Tibial nerve (tissue), 4 donors: ENCODE measurements around the gene DND1. TPM values are rescaled to one million over a fixed set of nuclear protein-coding genes. Genes with fewer than 3 reads are reported as not detected.
"Not testable (repeated sequence)": the region's sequence is repeated elsewhere in the genome, so short reads cannot be mapped to it uniquely, and the experiment has no call there.

Experiments used
- DNase-seq, 2 donors: peaks; one replicate each; pipeline ENCODE4 v3.0.0-alpha.2; 2019; ENCODE audit warnings: low spot score in 2 of 2
- H3K27ac ChIP-seq, 4 donors: fragments of 200-600 bp; sonication (generic) in 3 of 4; one replicate each; pipeline ENCODE4 v1.5.1; 2017 to 2019; ENCODE audit warnings: mild to moderate bottlenecking in 1 of 4
- H3K27me3 ChIP-seq, 2 donors: fragments of 200-600 bp; sonication (generic) in 1 of 2; one replicate each; pipeline versions ENCODE4 v1.5.1 to v1.6.0; 2017 to 2019
- H3K36me3 ChIP-seq, 3 donors: fragments of 200-600 bp; sonication (generic); one replicate each; pipeline ENCODE4 v1.5.1; 2018 to 2019
- H3K4me1 ChIP-seq, 4 donors: fragments of 200-600 bp; sonication (generic) in 3 of 4; one replicate each; pipeline ENCODE4 v1.5.1; 2017 to 2019
- H3K4me3 ChIP-seq, 4 donors: fragments of 200-600 bp; sonication (generic) in 3 of 4; one replicate each; pipeline ENCODE4 v1.5.1; 2017 to 2019; ENCODE audit warnings: mild to moderate bottlenecking in 1 of 4, moderate library complexity in 1 of 4
- H3K9me3 ChIP-seq, 4 donors: fragments of 200-600 bp; sonication (generic) in 3 of 4; one replicate each; pipeline ENCODE4 v1.5.1; 2017 to 2019
- CTCF ChIP-seq, 5 experiments: fragments of 200-600 bp in 3 of 5; fragments of 450-650 bp in 2 of 5; sonication (generic) in 3 of 5; IDR thresholded peaks; one replicate each; pipeline ENCODE4 v1.5.1; 2016 to 2019; ENCODE audit warnings: antibody characterized with exemption in 5 of 5, mild to moderate bottlenecking in 3 of 5, moderate library complexity in 2 of 5
- EP300 ChIP-seq, 2 donors: sonication (generic); formaldehyde crosslinking; IDR thresholded peaks; one replicate each; pipeline ENCODE4 v1.6.1; 2017; ENCODE audit warnings: antibody characterized with exemption in 2 of 2, mild to moderate bottlenecking in 1 of 2
- POLR2A ChIP-seq, 2 donors: fragments of 450-650 bp; IDR thresholded peaks; one replicate each; pipeline ENCODE4 v1.6.1; 2017; ENCODE audit warnings: antibody characterized with exemption in 2 of 2, mild to moderate bottlenecking in 2 of 2, moderate library complexity in 2 of 2
- WGBS, 2 donors: methylation state at CpG; one replicate each; pipeline ENCODE4 v1.1.5; 2018; 5-methylcytosine and 5-hydroxymethylcytosine counted together
- small RNA-seq: library from RNA; depleted of rRNA; stranded (forward); fragments of <200 nt; gene quantifications from one replicate; pipeline ENCODE3, GENCODE V24; 2016
- total RNA-seq, 4 donors: library from RNA; depleted of rRNA; stranded (reverse); fragments of >200 nt; gene quantifications; one replicate each; pipeline ENCODE4 v1.1.0, GENCODE V29; 2016

The DND1 gene
- total RNA-seq, 4 donors from 2014 or later = 1.3 to 6.1 (median 2.0) TPM

GRCh38 chr5:140628711-140629110 is 44.7 kb downstream of the DND1 start:
- Histone ChIP-seq H3K4me1 (peaks cover 0 to 18% (median 5%) of the 10 kb centered on the region in 4 donors), H3K27me3 (no peaks in the 10 kb centered on the region), H3K9me3 (no peaks in the 10 kb centered on the region), H3K36me3 (no peaks in the 10 kb centered on the region), H3K27ac (no peak overlapping the region), H3K4me3 (no peak overlapping the region)
- no peak for DNase-seq
- TF ChIP-seq CTCF (IDR thresholded peaks at IDR 0.05) = no peak
- no peak for TF ChIP-seq POLR2A (IDR thresholded peaks at IDR 0.05)
- 9 to 25% methylated on average over 1 of the region's 1 CpG for WGBS, 2 donors

- H3K27me3 ChIP-seq = no peaks in the 10 kb centered on the region
- H3K27ac ChIP-seq = no peak overlapping the region
- H3K9me3 ChIP-seq = no peaks in the 10 kb centered on the region
- H3K36me3 ChIP-seq = no peaks in the 10 kb centered on the region
- no peak for DNase-seq
- WGBS, 2 donors = 85 to 94% methylated on average over 6 of the region's 6 CpGs
- no peak overlapping the region for H3K4me3 ChIP-seq
- H3K4me1 ChIP-seq = peaks cover 0 to 13% (median 5%) of the 10 kb centered on the region in 4 donors
- no peak for TF ChIP-seq POLR2A (IDR thresholded peaks at IDR 0.05)
- no peak for TF ChIP-seq EP300 (IDR thresholded peaks at IDR 0.05)
- TF ChIP-seq CTCF (IDR thresholded peaks at IDR 0.05) = no peak
Observed at GRCh38 chr5:140627972-140628371, 45.4 kb downstream of the DND1 start.

- H3K36me3 ChIP-seq, H3K9me3 ChIP-seq, H3K27ac ChIP-seq, H3K27me3 ChIP-seq, H3K4me1 ChIP-seq, H3K4me3 ChIP-seq, DNase-seq: not testable (repeated sequence)
- WGBS, 2 donors = 83 to 86% methylated on average over 10 of the region's 10 CpGs
Observed at GRCh38 chr5:140624886-140625285, 48.5 kb downstream of the DND1 start.

- not testable (repeated sequence) for DNase-seq, H3K27ac ChIP-seq, H3K27me3 ChIP-seq, H3K9me3 ChIP-seq, H3K36me3 ChIP-seq, H3K4me3 ChIP-seq, H3K4me1 ChIP-seq
Observed at GRCh38 chr5:140623061-140623460, 50.3 kb downstream of the DND1 start.

GRCh38 chr5:140622301-140622700 is 51.1 kb downstream of the DND1 start:
- DNase-seq = no peak
- no peaks in the 10 kb centered on the region for H3K4me1 ChIP-seq
- no peaks in the 10 kb centered on the region for H3K36me3 ChIP-seq
- no peaks in the 10 kb centered on the region for H3K9me3 ChIP-seq
- H3K27ac ChIP-seq = no peak overlapping the region
- TF ChIP-seq EP300 (IDR thresholded peaks at IDR 0.05) (no peak), POLR2A (IDR thresholded peaks at IDR 0.05) (no peak), CTCF (IDR thresholded peaks at IDR 0.05) (no peak)
- H3K4me3 ChIP-seq = no peak overlapping the region
- WGBS, 2 donors = 79 to 85% methylated on average over 3 of the region's 3 CpGs
- no peaks in the 10 kb centered on the region for H3K27me3 ChIP-seq

Small RNA genes lying within 50 kb of the gene (small RNA-seq; reads per million reads assigned to genes)
- gene VTRNA1-1 = 37.9 reads per million, percentile 94 among the genes with 10 or more reads in this experiment
- 1.2 reads per million, percentile 32 among the genes with 10 or more reads in this experiment for gene VTRNA1-2

Other genes with a start within 250 kb of the DND1 start
- 10 to 100 TPM; 12.3 to 29.4 (median 14.9) TPM for gene EIF4EBP3, start 125.9 kb downstream of the DND1 start, total RNA-seq
- 10 to 100 TPM; 16.6 to 23.7 (median 19.2) TPM for gene SRA1, start 116.1 kb downstream of the DND1 start, total RNA-seq
- gene APBB3, start 109.0 kb downstream of the DND1 start, total RNA-seq = 10 to 100 TPM; 43.7 to 70.8 (median 48.4) TPM
- gene SLC35A4, start 108.7 kb downstream of the DND1 start, total RNA-seq = 10 to 100 TPM; 22.9 to 36.9 (median 26.8) TPM
- gene CD14, start 40.4 kb downstream of the DND1 start, total RNA-seq = 10 to 100 TPM; 54.6 to 81.0 (median 77.0) TPM
- 100 to 1,000 TPM in 1 of 4 donors, 10 to 100 TPM in 3; 72.8 to 129 (median 93.0) TPM for gene TMCO6, start 34.1 kb downstream of the DND1 start, total RNA-seq
- 10 to 100 TPM; 52.2 to 80.6 (median 64.3) TPM for gene NDUFA2, start 25.9 kb downstream of the DND1 start, total RNA-seq
- gene IK, start 25.7 kb downstream of the DND1 start, total RNA-seq = 100 to 1,000 TPM in 2 of 4 donors, 10 to 100 TPM in 2; 91.6 to 142 (median 108) TPM
- 10 to 100 TPM; 15.1 to 33.0 (median 21.1) TPM for gene WDR55, start 8.7 kb downstream of the DND1 start, total RNA-seq
- gene HARS1, start 17.8 kb upstream of the DND1 start, total RNA-seq = 10 to 100 TPM; 45.4 to 63.9 (median 48.6) TPM
- 10 to 100 TPM; 33.9 to 41.2 (median 35.1) TPM for gene HARS2, start 17.9 kb upstream of the DND1 start, total RNA-seq
- 10 to 100 TPM; 25.5 to 43.1 (median 33.6) TPM for gene ZMAT2, start 26.9 kb upstream of the DND1 start, total RNA-seq
- not detected for gene PCDHA1, start 112.6 kb upstream of the DND1 start, total RNA-seq
- under 1 TPM in 1 of 4 donors, not detected in 3; 0.21 TPM for gene PCDHA2, start 121.3 kb upstream of the DND1 start, total RNA-seq
- gene PCDHA3, start 127.5 kb upstream of the DND1 start, total RNA-seq = 1 to 10 TPM in 1 of 4 donors, under 1 TPM in 3; 0.84 to 3.5 (median 0.94) TPM
- 1 to 10 TPM; 1.6 to 5.7 (median 2.0) TPM for gene PCDHA4, start 133.5 kb upstream of the DND1 start, total RNA-seq
- gene PCDHA5, start 148.0 kb upstream of the DND1 start, total RNA-seq = 1 to 10 TPM in 1 of 4 donors, under 1 TPM in 3; 0.39 to 2.7 (median 0.54) TPM
- gene PCDHA6, start 154.4 kb upstream of the DND1 start, total RNA-seq = 1 to 10 TPM; 1.3 to 1.9 (median 1.4) TPM
- 1 to 10 TPM; 1.2 to 2.9 (median 1.7) TPM for gene PCDHA7, start 160.7 kb upstream of the DND1 start, total RNA-seq
- 1 to 10 TPM in 1 of 4 donors, under 1 TPM in 3; 0.63 to 2.0 (median 0.84) TPM for gene PCDHA8, start 167.6 kb upstream of the DND1 start, total RNA-seq
- gene PCDHA9, start 174.8 kb upstream of the DND1 start, total RNA-seq = 1 to 10 TPM in 1 of 4 donors, under 1 TPM in 3; 0.39 to 1.8 (median 0.64) TPM
- 1 to 10 TPM in 3 of 4 donors, under 1 TPM in 1; 0.78 to 4.4 (median 2.4) TPM for gene PCDHA10, start 182.3 kb upstream of the DND1 start, total RNA-seq
- 1 to 10 TPM in 1 of 4 donors, under 1 TPM in 3; 0.60 to 1.3 (median 0.91) TPM for gene PCDHA11, start 195.4 kb upstream of the DND1 start, total RNA-seq
- gene PCDHA12, start 201.7 kb upstream of the DND1 start, total RNA-seq = 10 to 100 TPM in 1 of 4 donors, 1 to 10 TPM in 3; 3.3 to 10.5 (median 6.7) TPM
- 1 to 10 TPM in 3 of 4 donors, under 1 TPM in 1; 0.66 to 3.0 (median 1.7) TPM for gene PCDHA13, start 208.5 kb upstream of the DND1 start, total RNA-seq